Measurements from ENCODE around the gene UPP2. TPM values are rescaled to one million over a fixed set of nuclear protein-coding genes. Genes with fewer than 3 reads are reported as not detected.

The UPP2 gene
- total and polyA plus RNA-seq, 2 donors (not counting 1 experiment from before 2014, with no cell fraction given) = not detected

DNA sequence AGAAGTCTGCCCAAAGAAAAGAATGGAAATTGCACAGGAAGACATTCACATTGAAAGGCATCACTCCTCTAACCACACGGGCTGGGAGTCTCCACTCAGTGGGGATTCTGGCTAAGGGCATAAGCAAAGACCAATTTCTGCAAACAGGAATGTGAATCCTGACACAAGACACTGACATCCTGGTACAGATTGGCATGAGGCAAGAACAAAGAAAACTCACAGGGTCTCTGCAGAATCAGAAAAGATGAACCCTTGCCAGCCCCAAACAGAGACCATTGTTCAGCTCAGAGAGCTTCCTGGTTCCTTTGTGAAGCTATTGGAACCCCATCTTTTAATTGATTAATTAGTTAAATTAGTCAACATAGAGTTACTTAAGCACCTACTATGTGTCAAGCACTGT lies 82.3 kb downstream of the UPP2 start:
- Mint-ChIP-seq H3K4me3 (no peak overlapping the region), H3K4me1 (peaks cover 2% of the 10 kb centered on the region), H3K9me3 (ENCODE audit: insufficient read depth) (no peaks in the 10 kb centered on the region), H3K27me3 (peaks cover 11% of the 10 kb centered on the region), H3K27ac (no peak overlapping the region)
- ChIA-PET CTCF (no interaction called here), POLR2A (no interaction called here)
- 80% methylated on average over 1 of the region's 1 CpG for WGBS (ENCODE audit: insufficient coverage)
- peaks cover 3 to 4% of the 10 kb centered on the region in 2 donors for H3K4me1 ChIP-seq (ENCODE audit: control insufficient read depth in 2 of 2, insufficient read depth in 2 of 2, low read length in 2 of 2)
- ATAC-seq (ENCODE audit: low read depth) = no peak
- no peaks in the 10 kb centered on the region for H3K79me2 ChIP-seq (ENCODE audit: control insufficient read depth, insufficient read depth, low read length)
- no peak overlapping the region for H3K4me3 ChIP-seq (ENCODE audit: control extremely low read depth in 1 of 5, extremely low read depth in 1 of 5, insufficient read depth in 1 of 5, low read depth in 2 of 5, low read length in 4 of 5)
- H3K36me3 ChIP-seq (replicated peaks in 1 of 2; ENCODE audit: control extremely low read depth in 1 of 2, control insufficient read depth in 1 of 2, extremely low read depth in 1 of 2, insufficient read depth in 2 of 2, low read length in 1 of 2) = no peaks in the 10 kb centered on the region
- H3K4me2 ChIP-seq (replicated peaks; ENCODE audit: low read depth, low read length, poor library complexity, severe bottlenecking) = no peak overlapping the region
- no peak for TF ChIP-seq EZH2 (IDR thresholded peaks at IDR 0.05; ENCODE audit: borderline replicate concordance, insufficient read depth, low read depth, low read length, poor library complexity, severe bottlenecking)
- no peak for TF ChIP-seq CTCF (IDR thresholded peaks at IDR 0.05)
- intact Hi-C loops (cut with micrococcal nuclease) = no loop called here
- no peak overlapping the region for H3K27ac ChIP-seq (ENCODE audit: low read length in 2 of 2)
- H2AFZ ChIP-seq (ENCODE audit: insufficient read depth, low read depth, low read length, poor library complexity, severe bottlenecking) = no peak overlapping the region
- no peaks in the 10 kb centered on the region for H3K9me3 ChIP-seq (ENCODE audit: control extremely low read depth in 1 of 3, control insufficient read depth in 2 of 3, insufficient read depth in 1 of 3, low read length in 2 of 3)
- no peak overlapping the region for H3K9ac ChIP-seq (ENCODE audit: low read length)
- H3K27me3 ChIP-seq (replicated peaks in 1 of 4; ENCODE audit: control extremely low read depth in 1 of 4, control insufficient read depth in 3 of 4, insufficient read depth in 4 of 4, low read length in 3 of 4) = no peaks in the 10 kb centered on the region
- no peak for DNase-seq
- H4K20me1 ChIP-seq (ENCODE audit: control insufficient read depth, insufficient read depth, low read length, poor library complexity, severe bottlenecking) = no peaks in the 10 kb centered on the region

- Histone ChIP-seq H3K27me3 (replicated peaks in 1 of 4; ENCODE audit: control extremely low read depth in 1 of 4, control insufficient read depth in 3 of 4, insufficient read depth in 4 of 4, low read length in 3 of 4) (no peaks in the 10 kb centered on the region), H3K36me3 (replicated peaks in 1 of 2; ENCODE audit: control extremely low read depth in 1 of 2, control insufficient read depth in 1 of 2, extremely low read depth in 1 of 2, insufficient read depth in 2 of 2, low read length in 1 of 2) (no peaks in the 10 kb centered on the region), H3K9me3 (ENCODE audit: control extremely low read depth in 1 of 3, control insufficient read depth in 2 of 3, insufficient read depth in 1 of 3, low read length in 2 of 3) (no peaks in the 10 kb centered on the region), H3K9ac (ENCODE audit: low read length) (no peak overlapping the region), H3K79me2 (ENCODE audit: control insufficient read depth, insufficient read depth, low read length) (no peaks in the 10 kb centered on the region), H2AFZ (ENCODE audit: insufficient read depth, low read depth, low read length, poor library complexity, severe bottlenecking) (no peak overlapping the region), H4K20me1 (ENCODE audit: control insufficient read depth, insufficient read depth, low read length, poor library complexity, severe bottlenecking) (no peaks in the 10 kb centered on the region), H3K27ac (ENCODE audit: low read length in 2 of 2) (no peak overlapping the region), H3K4me1 (ENCODE audit: control insufficient read depth in 2 of 2, insufficient read depth in 2 of 2, low read length in 2 of 2) (peaks cover 9 to 11% of the 10 kb centered on the region in 2 donors), H3K4me2 (replicated peaks; ENCODE audit: low read depth, low read length, poor library complexity, severe bottlenecking) (no peak overlapping the region), H3K4me3 (ENCODE audit: control extremely low read depth in 1 of 5, extremely low read depth in 1 of 5, insufficient read depth in 1 of 5, low read depth in 2 of 5, low read length in 4 of 5) (no peak overlapping the region)
- DNase-seq = no peak
- ChIA-PET POLR2A (no interaction called here), CTCF (interaction anchor here (0.7 to 1.3 kb wide), 2 partner anchors 561 to 571 kb away, joined by 3 read pairs; no protein-coding TSS in a partner anchor)
- Mint-ChIP-seq H3K9me3 (ENCODE audit: insufficient read depth) (no peaks in the 10 kb centered on the region), H3K27me3 (peaks cover 11% of the 10 kb centered on the region), H3K4me1 (peaks cover 6% of the 10 kb centered on the region), H3K4me3 (no peak overlapping the region), H3K27ac (no peak overlapping the region)
- intact Hi-C loops (cut with micrococcal nuclease) = no loop called here
- no peak for ATAC-seq (ENCODE audit: low read depth)
- WGBS (ENCODE audit: insufficient coverage) = 85% methylated on average over 2 of the region's 3 CpGs
- no peak for TF ChIP-seq EZH2 (IDR thresholded peaks at IDR 0.05; ENCODE audit: borderline replicate concordance, insufficient read depth, low read depth, low read length, poor library complexity, severe bottlenecking)
- TF ChIP-seq CTCF (IDR thresholded peaks at IDR 0.05) = no peak
Measured at GRCh38 chr2:158184556-158185343, 83.1 kb downstream of the UPP2 start.
